Stimulated activated memory B cell treated with anti-CD40 and anti-IgM and Interleukin-4, amounts not matched to agents 10 μg/mL and 1 μg/mL and 100 μg/mL, for 72 hours (primary cell): Measurements from ENCODE around the gene PHACTR4.

ENCODE experiments used
- ATAC-seq: fragments of 150-1000 bp; cut with Tn5 transposase; 2 replicates; pipeline ENCODE4 v1.10.0; 2021
- H3K27ac Mint-ChIP-seq: one replicate; pipeline ENCODE4 v1.8.0; 2022; ENCODE audit warnings: mild to moderate bottlenecking, mixed read lengths
- H3K27me3 Mint-ChIP-seq: one replicate; pipeline ENCODE4 v1.8.0; 2022; ENCODE audit warnings: mixed read lengths
- H3K36me3 Mint-ChIP-seq: one replicate; pipeline ENCODE4 v1.8.0; 2022; ENCODE audit warnings: mixed read lengths
- H3K4me1 Mint-ChIP-seq: one replicate; pipeline ENCODE4 v1.8.0; 2022; ENCODE audit warnings: mixed read lengths
- H3K4me3 Mint-ChIP-seq: one replicate; pipeline ENCODE4 v1.8.0; 2022; ENCODE audit warnings: mild to moderate bottlenecking, moderate library complexity, mixed read lengths
- H3K9me3 Mint-ChIP-seq: one replicate; pipeline ENCODE4 v1.8.0; 2022; ENCODE audit warnings: mixed read lengths

Gene PHACTR4

DNA sequence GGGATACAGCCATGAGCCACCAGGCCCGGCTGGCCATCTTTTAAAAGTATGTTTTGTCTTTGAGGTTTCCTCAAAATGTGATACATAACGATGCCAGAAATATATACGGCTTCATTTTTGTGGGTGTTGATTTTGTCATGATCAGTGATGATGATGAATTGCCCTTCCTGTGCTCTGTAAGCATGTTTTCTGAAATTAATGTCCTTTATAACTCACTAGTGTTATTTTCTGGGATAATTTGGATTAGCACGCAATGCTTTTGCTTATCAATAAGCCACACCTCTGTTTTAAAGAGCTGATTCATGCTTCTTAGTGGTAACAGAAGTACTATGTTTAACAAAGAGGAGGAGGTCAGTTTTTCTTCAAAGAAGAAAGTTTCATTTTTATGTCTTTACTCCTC lies 25.6 kb downstream of the PHACTR4 start:
- H3K4me3 Mint-ChIP-seq = no peak overlapping the region
- no peaks in the 10 kb centered on the region for H3K9me3 Mint-ChIP-seq
- H3K36me3 Mint-ChIP-seq = peaks cover 6% of the 10 kb centered on the region
- ATAC-seq = no peak
- no peak overlapping the region for H3K27ac Mint-ChIP-seq
- H3K4me1 Mint-ChIP-seq = peaks cover 5% of the 10 kb centered on the region
- H3K27me3 Mint-ChIP-seq = no peaks in the 10 kb centered on the region

GRCh38 chr1:28401760-28402159 lies 32.2 kb downstream of the PHACTR4 start:
- Mint-ChIP-seq H3K4me3 (no peak overlapping the region), H3K4me1 (peaks cover 15% of the 10 kb centered on the region), H3K9me3 (no peaks in the 10 kb centered on the region), H3K27me3 (no peaks in the 10 kb centered on the region), H3K27ac (no peak overlapping the region), H3K36me3 (no peaks in the 10 kb centered on the region)
- ATAC-seq = no peak

DNA sequence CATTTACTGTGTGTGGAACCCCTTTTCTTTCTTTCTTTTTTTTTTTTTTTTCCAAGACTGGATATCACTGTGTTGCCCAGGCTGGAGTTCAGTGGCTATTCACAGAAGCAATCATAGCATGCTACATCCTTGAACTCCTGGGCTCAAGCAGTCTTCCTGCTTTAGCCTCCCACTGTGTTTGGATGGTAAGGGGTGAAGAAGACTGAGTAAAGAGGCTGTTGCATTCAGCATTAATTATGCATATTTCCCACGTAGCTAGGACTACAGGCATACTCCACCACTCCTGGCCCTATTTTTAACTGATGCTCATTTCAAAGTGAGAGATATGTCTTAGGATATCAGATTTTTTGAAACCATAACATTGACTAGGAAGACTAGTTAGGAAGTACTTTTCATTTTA lies 39.5 kb downstream of the PHACTR4 start:
- H3K36me3 Mint-ChIP-seq = peaks cover 6% of the 10 kb centered on the region
- H3K4me1 Mint-ChIP-seq = peaks cover 14% of the 10 kb centered on the region
- H3K27ac Mint-ChIP-seq = no peak overlapping the region
- no peak for ATAC-seq
- no peaks in the 10 kb centered on the region for H3K9me3 Mint-ChIP-seq
- H3K27me3 Mint-ChIP-seq = no peaks in the 10 kb centered on the region
- H3K4me3 Mint-ChIP-seq = no peak overlapping the region

- Mint-ChIP-seq H3K4me1 (peaks cover 13% of the 10 kb centered on the region), H3K27ac (no peak overlapping the region), H3K27me3 (no peaks in the 10 kb centered on the region), H3K36me3 (peaks cover 6% of the 10 kb centered on the region), H3K4me3 (no peak overlapping the region), H3K9me3 (no peaks in the 10 kb centered on the region)
- no peak for ATAC-seq
Observed at GRCh38 chr1:28411656-28412055, 42.1 kb downstream of the PHACTR4 start.

DNA sequence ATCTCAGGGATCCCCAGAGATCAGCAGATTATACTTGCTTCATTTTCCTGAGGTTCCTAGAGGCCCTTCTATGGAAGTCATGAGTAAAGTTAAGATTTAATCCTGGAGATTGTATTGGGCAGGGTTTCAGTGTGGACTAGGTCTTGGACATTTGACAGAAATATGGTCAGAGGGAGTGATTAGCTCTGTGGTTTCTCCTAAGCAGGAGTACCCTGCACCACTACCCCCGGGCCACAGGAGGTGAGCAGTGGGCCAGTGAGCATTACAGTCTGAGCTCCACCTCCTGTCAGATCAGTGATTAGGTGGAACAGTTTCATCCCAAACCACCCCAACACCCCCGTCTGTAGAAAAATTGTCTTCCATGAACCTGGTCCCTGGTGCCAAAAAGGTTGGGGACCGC lies 43.2 kb downstream of the PHACTR4 start:
- H3K4me1 Mint-ChIP-seq = peaks cover 19% of the 10 kb centered on the region
- no peak overlapping the region for H3K27ac Mint-ChIP-seq
- no peak for ATAC-seq
- H3K27me3 Mint-ChIP-seq = no peaks in the 10 kb centered on the region
- peaks cover 6% of the 10 kb centered on the region for H3K36me3 Mint-ChIP-seq
- no peak overlapping the region for H3K4me3 Mint-ChIP-seq
- H3K9me3 Mint-ChIP-seq = no peaks in the 10 kb centered on the region

DNA sequence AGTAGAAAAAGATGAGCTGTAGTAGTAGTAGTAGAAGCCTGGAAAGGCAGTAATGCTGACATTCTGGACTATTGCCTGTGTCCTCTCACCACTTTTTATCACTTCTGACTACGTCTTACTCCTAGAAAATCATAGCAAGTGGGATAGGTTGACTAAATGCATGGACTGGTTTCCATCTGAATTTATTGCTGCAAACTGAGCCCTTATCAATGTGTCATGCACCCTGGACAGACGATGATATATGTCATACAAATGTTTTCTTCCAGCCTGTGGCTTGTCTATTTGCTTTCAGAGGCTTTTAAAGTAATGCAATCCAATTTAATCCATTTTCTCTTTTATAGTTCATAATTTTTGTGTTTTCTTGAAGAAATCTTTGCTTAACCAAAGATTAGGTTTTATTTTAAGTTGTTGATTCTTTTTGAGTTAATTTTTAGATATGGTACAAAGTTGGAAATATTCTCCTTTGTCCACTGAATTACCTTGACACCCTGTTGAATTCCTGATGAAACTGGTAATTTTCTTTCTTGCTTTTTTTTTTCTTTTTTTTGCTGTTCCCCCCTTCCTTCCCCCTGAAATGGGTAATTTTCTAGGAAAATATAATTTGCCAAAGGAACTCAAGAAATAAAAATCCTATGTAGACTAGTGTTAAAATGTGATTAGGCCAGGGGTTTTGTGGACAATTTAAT lies 47.1 kb downstream of the PHACTR4 start:
- ATAC-seq = no peak

GRCh38 chr1:28417441-28417922 lies 47.9 kb downstream of the PHACTR4 start:
- Mint-ChIP-seq H3K4me1 (peaks cover 13% of the 10 kb centered on the region), H3K27ac (no peak overlapping the region), H3K27me3 (no peaks in the 10 kb centered on the region), H3K4me3 (no peak overlapping the region), H3K36me3 (peaks cover 5% of the 10 kb centered on the region), H3K9me3 (no peaks in the 10 kb centered on the region)
- ATAC-seq = peak; percentile 31

More for the DNA sequence above, 47.1 kb downstream of the PHACTR4 start:
- no peak overlapping the region for H3K27ac Mint-ChIP-seq
- H3K36me3 Mint-ChIP-seq = peaks cover 8% of the 10 kb centered on the region
- no peaks in the 10 kb centered on the region for H3K9me3 Mint-ChIP-seq
- H3K27me3 Mint-ChIP-seq = no peaks in the 10 kb centered on the region
- no peak overlapping the region for H3K4me3 Mint-ChIP-seq
- peaks cover 16% of the 10 kb centered on the region for H3K4me1 Mint-ChIP-seq

DNA sequence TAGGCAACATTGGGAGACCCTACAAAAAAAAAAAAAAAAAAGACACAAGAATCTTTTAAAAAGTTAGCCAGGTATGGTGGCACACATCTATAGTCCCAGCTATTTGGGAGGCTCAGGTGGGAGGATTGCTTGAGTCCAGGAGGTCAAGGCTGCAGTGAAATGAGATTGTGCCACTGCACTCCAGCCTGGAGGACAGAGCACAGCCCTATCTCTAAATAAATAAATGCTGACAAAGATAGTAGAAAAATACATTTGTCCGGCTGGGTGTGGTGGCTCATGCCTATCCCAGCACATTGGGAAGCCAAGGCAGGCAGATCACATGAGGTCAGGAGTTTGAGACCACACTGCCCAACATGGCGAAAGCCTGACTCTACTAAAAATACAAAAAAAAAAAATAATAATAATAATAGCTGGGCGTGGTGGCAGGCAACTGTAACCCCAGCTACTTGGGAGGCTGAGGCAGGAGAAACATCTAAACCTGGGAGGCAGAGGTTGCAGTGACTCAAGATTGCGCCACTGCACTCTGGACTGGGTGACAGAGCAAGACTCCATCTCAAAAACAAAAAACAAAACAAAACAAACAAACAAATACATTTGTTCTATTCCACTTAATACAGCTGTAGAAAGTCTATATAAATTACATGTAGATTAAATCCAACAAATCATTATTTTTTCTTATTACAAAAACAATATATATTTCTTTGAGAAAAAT lies 48.5 kb downstream of the PHACTR4 start:
- Mint-ChIP-seq H3K27ac (no peak overlapping the region), H3K9me3 (no peaks in the 10 kb centered on the region), H3K4me1 (peaks cover 13% of the 10 kb centered on the region), H3K27me3 (no peaks in the 10 kb centered on the region), H3K4me3 (no peak overlapping the region), H3K36me3 (peaks cover 5% of the 10 kb centered on the region)
- ATAC-seq = no peak

DNA sequence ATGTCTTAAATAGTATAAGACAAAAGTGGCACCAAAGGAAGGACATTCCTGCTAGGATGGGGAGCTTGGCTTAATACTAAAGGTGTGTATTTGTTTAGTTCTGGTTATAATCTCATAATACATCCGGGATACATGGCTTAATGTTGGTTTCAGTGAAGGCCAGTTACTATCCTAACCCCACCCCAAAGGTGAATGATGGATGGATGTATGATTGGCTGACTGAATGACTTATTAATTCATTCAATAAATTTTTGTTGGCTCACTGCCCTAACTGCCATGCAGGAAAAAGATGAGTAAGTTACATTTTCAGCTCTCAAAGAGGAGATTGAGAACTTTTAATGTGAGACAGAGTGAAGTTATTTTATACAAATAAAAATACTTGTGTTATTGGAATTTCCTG lies 52.2 kb downstream of the PHACTR4 start:
- Mint-ChIP-seq H3K27ac (no peak overlapping the region), H3K36me3 (peaks cover 11% of the 10 kb centered on the region), H3K27me3 (no peaks in the 10 kb centered on the region), H3K9me3 (no peaks in the 10 kb centered on the region), H3K4me3 (no peak overlapping the region), H3K4me1 (peaks cover 14% of the 10 kb centered on the region)
- ATAC-seq = no peak

GRCh38 chr1:28426831-28427230 lies 57.3 kb downstream of the PHACTR4 start:
- Mint-ChIP-seq H3K27me3 (no peaks in the 10 kb centered on the region), H3K4me3 (no peak overlapping the region), H3K9me3 (no peaks in the 10 kb centered on the region), H3K4me1 (peaks cover 23% of the 10 kb centered on the region), H3K36me3 (peaks cover 11% of the 10 kb centered on the region), H3K27ac (no peak overlapping the region)
- ATAC-seq = no peak

- peak overlapping the region; percentile 67 for H3K27ac Mint-ChIP-seq
- no peaks in the 10 kb centered on the region for H3K9me3 Mint-ChIP-seq
- H3K27me3 Mint-ChIP-seq = no peaks in the 10 kb centered on the region
- no peak overlapping the region for H3K4me3 Mint-ChIP-seq
- peaks cover 23% of the 10 kb centered on the region for H3K4me1 Mint-ChIP-seq
- H3K36me3 Mint-ChIP-seq = peaks cover 11% of the 10 kb centered on the region
- ATAC-seq = peak; percentile 70
Observed at GRCh38 chr1:28428012-28428411, 58.5 kb downstream of the PHACTR4 start.

GRCh38 chr1:28428990-28429520 lies 59.5 kb downstream of the PHACTR4 start:
- no peak for ATAC-seq
- no peak overlapping the region for H3K4me3 Mint-ChIP-seq
- H3K27me3 Mint-ChIP-seq = no peaks in the 10 kb centered on the region
- H3K27ac Mint-ChIP-seq = peak overlapping the region; percentile 67
- H3K4me1 Mint-ChIP-seq = peaks cover 23% of the 10 kb centered on the region
- no peaks in the 10 kb centered on the region for H3K9me3 Mint-ChIP-seq
- peaks cover 11% of the 10 kb centered on the region for H3K36me3 Mint-ChIP-seq

DNA sequence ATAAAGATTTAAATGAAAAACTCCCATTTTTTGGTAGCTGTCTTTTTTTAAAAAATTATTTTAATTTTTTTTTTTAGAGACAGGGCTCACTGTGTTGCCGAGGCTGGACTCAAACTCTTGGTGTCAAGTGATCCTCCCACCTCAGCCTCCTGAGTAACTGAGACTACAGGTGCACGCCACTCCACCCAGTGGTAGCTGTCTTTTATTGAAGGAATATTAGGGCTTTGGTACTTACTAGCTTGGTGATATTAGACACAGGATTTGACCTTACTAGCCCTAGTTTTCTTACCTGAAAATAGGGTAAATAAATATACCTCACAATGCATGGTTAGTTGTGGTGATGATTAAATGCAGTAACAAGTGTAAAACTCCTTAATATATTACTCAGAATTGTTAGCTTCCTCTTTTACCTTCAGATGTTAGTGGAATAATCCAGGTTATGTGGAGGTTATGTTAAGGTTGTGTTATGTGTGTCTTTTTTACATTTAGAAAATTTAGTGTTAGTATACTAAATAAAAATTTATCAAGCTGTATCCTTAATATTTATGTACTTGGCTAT lies 66.8 kb downstream of the PHACTR4 start:
- no peak overlapping the region for H3K27ac Mint-ChIP-seq
- H3K9me3 Mint-ChIP-seq = no peaks in the 10 kb centered on the region
- H3K4me3 Mint-ChIP-seq = no peak overlapping the region
- no peaks in the 10 kb centered on the region for H3K27me3 Mint-ChIP-seq
- H3K4me1 Mint-ChIP-seq = no peaks in the 10 kb centered on the region
- peaks cover 10% of the 10 kb centered on the region for H3K36me3 Mint-ChIP-seq
- ATAC-seq = no peak

DNA sequence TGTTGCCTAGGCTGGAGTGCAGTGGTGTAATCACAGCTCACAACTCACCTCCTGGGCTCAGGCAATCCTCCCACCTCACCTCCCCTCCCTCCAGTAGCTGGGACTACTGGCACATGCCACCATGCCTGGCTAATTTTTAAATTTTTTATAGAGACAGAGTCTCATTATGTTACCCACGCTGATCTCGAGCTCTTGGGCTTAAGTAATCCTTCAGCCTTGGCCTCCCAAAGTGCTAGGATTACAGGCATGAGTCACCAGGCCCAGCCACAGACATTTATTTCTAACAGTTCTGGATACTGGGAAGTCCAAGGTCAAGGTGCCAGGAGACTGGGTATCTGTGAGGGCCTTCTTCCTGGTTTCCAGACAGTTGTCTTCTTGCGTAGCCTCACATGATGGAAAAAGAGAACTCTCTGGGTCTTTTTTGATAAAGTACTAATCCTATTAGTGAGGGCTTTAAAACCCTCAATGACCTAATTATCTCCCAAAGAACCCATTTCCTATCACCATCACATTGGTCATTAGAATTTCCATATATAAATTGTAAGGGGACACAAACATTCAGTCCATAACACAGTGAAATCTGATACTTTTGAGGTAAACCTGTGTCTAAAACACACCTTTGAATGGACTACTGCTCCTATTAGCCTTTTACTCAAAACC lies 67.9 kb downstream of the PHACTR4 start:
- Mint-ChIP-seq H3K4me1 (no peaks in the 10 kb centered on the region), H3K9me3 (no peaks in the 10 kb centered on the region), H3K27me3 (no peaks in the 10 kb centered on the region), H3K4me3 (no peak overlapping the region), H3K27ac (no peak overlapping the region), H3K36me3 (peaks cover 10% of the 10 kb centered on the region)
- ATAC-seq = no peak
